Measurements from ENCODE around the gene UNC119. TPM values are rescaled to one million over a fixed set of nuclear protein-coding genes. Genes with fewer than 3 reads are reported as not detected.

The UNC119 gene
- total RNA-seq, 1 experiment from 2014 or later = 44.6 TPM

DNA sequence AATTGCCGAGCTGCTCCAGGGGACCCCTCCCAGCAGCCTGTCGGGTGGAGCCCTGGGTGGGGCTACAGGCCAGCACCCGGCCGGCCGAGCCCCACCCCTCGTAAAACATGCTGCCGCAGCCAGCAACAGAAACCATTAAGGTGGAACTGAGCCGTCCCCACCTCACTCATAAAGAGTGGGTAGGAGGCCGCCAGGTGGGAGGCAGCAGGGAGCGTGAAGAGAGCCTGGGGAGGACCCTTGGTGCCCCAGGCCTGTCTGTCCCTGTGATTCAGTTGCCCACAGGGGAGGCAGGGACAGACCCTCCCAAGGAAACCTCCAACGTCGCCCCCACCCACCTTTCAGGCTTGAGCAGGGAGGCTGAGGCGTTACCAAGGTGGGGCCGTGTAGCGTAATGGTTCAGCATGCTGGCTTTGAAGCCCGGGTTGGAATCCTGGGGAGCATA is 37.8 kb downstream of the UNC119 start:
- no peaks in the 10 kb centered on the region for H3K36me3 ChIP-seq (ENCODE audit: insufficient read depth, low read length, poor library complexity, severe bottlenecking)
- no peak overlapping the region for H3K27ac ChIP-seq (ENCODE audit: low read depth, low read length, poor library complexity, severe bottlenecking)
- intact Hi-C loops (cut with micrococcal nuclease; ENCODE audit: unreplicated experiment) = no loop called here
- H3K27me3 ChIP-seq (replicated peaks; ENCODE audit: insufficient read depth, low read depth, low read length, poor library complexity) = peaks cover 34% of the 10 kb centered on the region
- no peak overlapping the region for H3K4me3 ChIP-seq (ENCODE audit: low read depth, low read length, poor library complexity, severe bottlenecking)
- H3K9me3 ChIP-seq (ENCODE audit: low read depth, low read length, poor library complexity, severe bottlenecking) = no peaks in the 10 kb centered on the region
- no peak for DNase-seq (ENCODE audit: low spot score)
- no TSS peak for BruUV-seq (replicated peaks)
- H3K4me1 ChIP-seq (ENCODE audit: insufficient read depth, low read length, poor library complexity, severe bottlenecking) = no peaks in the 10 kb centered on the region
- ChIA-PET POLR2A (ENCODE audit: low non-redundant PET) (no interaction called here), CTCF (no interaction called here)
- no peak for TF ChIP-seq EZH2 (IDR thresholded peaks at IDR 0.05; ENCODE audit: borderline replicate concordance, low read depth, low read length, poor library complexity, severe bottlenecking)
- TF ChIP-seq CTCF (conservative IDR thresholded peaks at IDR 0.05; ENCODE audit: low read depth, low read length) = no peak

- TF ChIP-seq EZH2 (IDR thresholded peaks at IDR 0.05; ENCODE audit: borderline replicate concordance, low read depth, low read length, poor library complexity, severe bottlenecking) (no peak), CTCF (conservative IDR thresholded peaks at IDR 0.05; ENCODE audit: low read depth, low read length) (no peak)
- ChIA-PET POLR2A (ENCODE audit: low non-redundant PET) (no interaction called here), CTCF (no interaction called here)
- Histone ChIP-seq H3K27me3 (replicated peaks; ENCODE audit: insufficient read depth, low read depth, low read length, poor library complexity) (peaks cover 34% of the 10 kb centered on the region), H3K36me3 (ENCODE audit: insufficient read depth, low read length, poor library complexity, severe bottlenecking) (no peaks in the 10 kb centered on the region), H3K4me3 (ENCODE audit: low read depth, low read length, poor library complexity, severe bottlenecking) (no peak overlapping the region), H3K9me3 (ENCODE audit: low read depth, low read length, poor library complexity, severe bottlenecking) (no peaks in the 10 kb centered on the region), H3K4me1 (ENCODE audit: insufficient read depth, low read length, poor library complexity, severe bottlenecking) (no peaks in the 10 kb centered on the region), H3K27ac (ENCODE audit: low read depth, low read length, poor library complexity, severe bottlenecking) (no peak overlapping the region)
- no peak for DNase-seq (ENCODE audit: low spot score)
- no TSS peak for BruUV-seq (replicated peaks)
- intact Hi-C loops (cut with micrococcal nuclease; ENCODE audit: unreplicated experiment) = no loop called here
Observed at GRCh38 chr17:28513476-28513875, 38.9 kb downstream of the UNC119 start.

DNA sequence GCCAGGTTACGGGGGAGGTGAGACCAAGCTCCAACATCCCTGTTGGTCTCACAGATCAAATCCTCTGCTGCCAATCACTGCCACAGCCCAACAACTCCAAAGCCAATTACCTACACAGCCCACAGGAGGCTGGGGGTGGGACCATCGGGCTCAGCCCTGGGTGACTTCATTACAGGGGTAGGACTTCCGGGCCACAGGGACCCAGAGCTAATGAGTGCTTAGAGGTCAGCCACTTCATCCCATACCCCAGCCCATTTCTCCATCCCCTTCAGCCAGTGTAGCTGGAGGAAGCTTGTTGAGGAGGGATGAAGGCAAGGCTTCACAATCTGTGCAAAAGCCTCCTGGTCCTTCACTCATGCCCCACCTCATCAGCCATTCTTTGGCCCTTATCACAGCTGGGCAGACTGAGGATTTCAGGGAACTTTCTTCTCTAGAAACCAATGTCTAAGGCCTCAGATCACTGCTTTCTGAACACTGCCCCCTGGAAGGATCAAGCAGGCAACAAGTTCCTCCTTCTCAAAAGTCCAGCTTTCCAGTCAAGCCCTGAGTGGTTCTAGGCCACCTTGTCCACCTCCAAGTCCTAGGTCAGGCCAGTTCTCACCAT is 40.5 kb downstream of the UNC119 start:
- Histone ChIP-seq H3K27me3 (replicated peaks; ENCODE audit: insufficient read depth, low read depth, low read length, poor library complexity) (peaks cover 40% of the 10 kb centered on the region), H3K36me3 (ENCODE audit: insufficient read depth, low read length, poor library complexity, severe bottlenecking) (no peaks in the 10 kb centered on the region), H3K9me3 (ENCODE audit: low read depth, low read length, poor library complexity, severe bottlenecking) (no peaks in the 10 kb centered on the region), H3K4me3 (ENCODE audit: low read depth, low read length, poor library complexity, severe bottlenecking) (no peak overlapping the region), H3K4me1 (ENCODE audit: insufficient read depth, low read length, poor library complexity, severe bottlenecking) (no peaks in the 10 kb centered on the region), H3K27ac (ENCODE audit: low read depth, low read length, poor library complexity, severe bottlenecking) (no peak overlapping the region)
- no TSS peak for BruUV-seq (replicated peaks)
- CTCF ChIA-PET = no interaction called here
- TF ChIP-seq EZH2 (IDR thresholded peaks at IDR 0.05; ENCODE audit: borderline replicate concordance, low read depth, low read length, poor library complexity, severe bottlenecking) = no peak
- TF ChIP-seq CTCF (conservative IDR thresholded peaks at IDR 0.05; ENCODE audit: low read depth, low read length) = no peak
- DNase-seq (ENCODE audit: low spot score) = no peak
- intact Hi-C loops (cut with micrococcal nuclease; ENCODE audit: unreplicated experiment) = no loop called here
- POLR2A ChIA-PET (ENCODE audit: low non-redundant PET) = no interaction called here
